GM18498 (cell line): ENCODE measurements around the gene THOC5.
"Not testable (repeated sequence)": the region's sequence is repeated elsewhere in the genome, so short reads cannot be mapped to it uniquely, and the experiment has no call there.

Experiments
- ATAC-seq: cut with Tn5 transposase; IDR thresholded peaks from one replicate; pipeline ENCODE4 v1.9.1; 2021; ENCODE audit warnings: mild to moderate bottlenecking, moderate library complexity; ENCODE audit not compliant: unreplicated experiment

THOC5 gene

GRCh38 chr22:29563652-29564460, 10.3 kb upstream of the THOC5 start:
- no peak for ATAC-seq

- ATAC-seq, result no peak
Observed at GRCh38 chr22:29559853-29560252, 6.3 kb upstream of the THOC5 start.

GRCh38 chr22:29559030-29559429, 5.5 kb upstream of the THOC5 start:
- no peak for ATAC-seq

GRCh38 chr22:29555065-29555644, 1.6 kb upstream of the THOC5 start:
- ATAC-seq, result no peak

- ATAC-seq, result not testable (repeated sequence)
Observed at GRCh38 chr22:29552357-29552756, 1.2 kb downstream of the THOC5 start.

GRCh38 chr22:29550005-29550404, 3.6 kb downstream of the THOC5 start:
- no peak for ATAC-seq

- not testable (repeated sequence) for ATAC-seq
Observed at GRCh38 chr22:29545045-29545444, 8.5 kb downstream of the THOC5 start.

DNA sequence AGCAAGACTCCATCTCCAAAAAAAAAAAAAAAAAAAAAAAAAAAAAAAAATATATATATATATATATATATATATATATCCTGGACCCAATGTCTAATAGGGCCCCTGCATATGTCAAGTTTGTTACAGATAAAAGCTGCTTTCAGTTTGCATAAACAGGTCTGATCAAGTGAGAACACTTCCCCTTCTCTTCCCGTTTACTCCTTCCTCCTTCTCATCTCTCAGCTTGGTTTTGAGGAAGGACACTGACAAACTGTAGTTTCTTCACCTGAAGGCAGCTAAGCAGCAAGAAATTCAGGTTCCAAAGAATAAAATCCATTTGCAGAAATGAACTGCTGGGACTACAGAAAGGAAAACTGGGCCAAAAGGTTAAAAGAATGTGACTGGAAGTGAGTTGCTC, 11.7 kb downstream of the THOC5 start:
- no peak for ATAC-seq

DNA sequence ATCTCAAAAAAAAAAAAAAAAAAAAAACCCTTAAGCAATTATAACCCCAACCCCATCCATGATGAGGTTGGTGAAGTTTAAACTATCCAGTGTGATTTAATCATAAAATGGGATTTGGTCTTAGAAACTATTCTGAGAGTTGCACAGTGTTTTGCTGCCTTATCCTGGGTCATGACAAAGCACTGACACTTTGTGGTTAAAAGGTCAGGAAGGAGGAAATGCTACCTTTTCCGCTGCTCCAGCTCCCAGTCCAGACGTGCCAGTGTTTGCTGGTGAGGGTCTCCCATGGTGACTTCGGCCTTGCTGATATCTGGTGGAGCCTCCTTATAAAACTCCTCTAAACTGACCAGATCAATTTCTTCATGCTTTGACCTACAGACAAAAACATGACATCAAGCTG, 14.5 kb downstream of the THOC5 start:
- ATAC-seq, result no peak

DNA sequence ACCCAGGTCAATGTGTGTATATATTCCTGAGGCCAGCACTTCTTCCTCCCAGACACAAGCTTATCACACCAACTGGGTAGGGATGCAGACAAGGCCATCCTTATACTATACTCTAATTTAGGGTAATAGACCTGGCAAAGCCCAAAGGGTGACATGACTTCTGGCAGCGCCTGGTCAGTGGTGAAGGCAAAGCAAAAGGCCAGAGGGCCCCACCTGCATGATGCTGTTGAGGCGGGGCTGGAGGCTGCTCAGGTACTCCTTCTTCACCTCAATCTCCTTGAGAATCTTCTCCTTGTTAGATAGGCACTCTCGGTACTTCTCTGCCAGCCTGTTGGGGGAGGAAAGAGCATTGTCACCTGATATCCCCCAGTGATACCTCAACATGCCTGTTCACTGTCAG, 17.1 kb downstream of the THOC5 start:
- ATAC-seq, result no peak

DNA sequence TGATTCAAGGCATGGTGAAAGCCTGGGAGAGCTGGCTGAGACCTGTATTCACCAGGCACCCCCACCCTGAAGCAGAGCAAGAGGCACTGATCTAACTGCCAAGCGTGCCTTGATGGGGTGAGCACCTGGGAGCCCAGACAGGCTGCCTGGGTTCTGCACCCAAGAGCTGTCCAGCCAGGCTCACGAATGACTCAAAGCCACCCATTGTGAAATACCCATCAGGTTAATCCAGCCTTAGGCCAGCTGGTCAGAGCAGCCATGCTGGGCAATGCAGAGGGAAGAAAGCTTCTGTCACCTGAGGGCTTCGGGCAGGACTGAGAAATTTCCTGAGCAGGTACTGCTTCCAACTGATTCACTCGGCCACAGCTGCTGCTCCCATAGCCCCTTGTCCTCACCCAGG, 22.1 kb downstream of the THOC5 start:
- ATAC-seq, result no peak

GRCh38 chr22:29530716-29531115, 22.8 kb downstream of the THOC5 start:
- ATAC-seq, result no peak

GRCh38 chr22:29528144-29528543, 25.4 kb downstream of the THOC5 start:
- no peak for ATAC-seq

- no peak for ATAC-seq
Observed at GRCh38 chr22:29524442-29525191, 28.9 kb downstream of the THOC5 start.

DNA sequence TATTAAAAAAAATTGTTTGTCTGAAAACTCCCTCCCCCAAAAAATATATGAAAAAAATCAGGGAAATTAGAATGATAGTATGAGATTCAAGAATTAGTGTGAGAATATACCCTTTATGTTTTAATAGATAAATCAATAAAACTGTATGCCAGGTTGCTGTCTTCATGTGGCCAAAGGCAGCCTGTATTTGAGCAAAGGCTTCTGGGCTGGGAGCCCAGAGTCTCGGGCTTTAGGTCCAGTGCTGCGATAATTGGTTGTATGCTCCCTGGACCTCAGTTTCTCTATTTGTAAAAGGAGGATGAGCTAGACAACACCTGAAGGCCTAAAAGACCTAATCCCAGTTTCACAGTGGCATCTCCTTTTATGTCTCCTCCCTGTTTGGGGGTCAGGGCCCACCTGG, 29.8 kb downstream of the THOC5 start:
- ATAC-seq, result no peak

DNA sequence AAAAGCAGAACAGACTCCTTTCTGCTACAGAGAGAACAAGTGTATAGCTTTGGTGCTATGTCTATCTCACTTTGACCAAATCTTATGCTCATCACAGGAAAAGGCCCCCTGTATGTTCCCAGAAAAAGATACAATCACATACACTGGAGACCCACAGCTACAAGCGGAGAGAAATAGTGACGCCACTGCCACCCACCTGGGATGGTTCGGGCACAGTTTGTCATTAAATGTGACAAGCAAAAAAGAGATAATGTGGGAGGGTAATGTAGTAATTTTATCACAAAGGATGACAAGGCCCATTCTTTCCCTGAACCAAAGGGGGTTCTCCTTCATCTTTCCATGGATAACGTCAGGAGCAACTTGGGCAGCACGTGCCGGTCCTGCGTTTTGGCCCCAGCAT, 32.0 kb downstream of the THOC5 start:
- no peak for ATAC-seq

- ATAC-seq, result no peak
Observed at GRCh38 chr22:29520851-29521250, 32.7 kb downstream of the THOC5 start.

GRCh38 chr22:29519996-29520395, 33.6 kb downstream of the THOC5 start:
- no peak for ATAC-seq

DNA sequence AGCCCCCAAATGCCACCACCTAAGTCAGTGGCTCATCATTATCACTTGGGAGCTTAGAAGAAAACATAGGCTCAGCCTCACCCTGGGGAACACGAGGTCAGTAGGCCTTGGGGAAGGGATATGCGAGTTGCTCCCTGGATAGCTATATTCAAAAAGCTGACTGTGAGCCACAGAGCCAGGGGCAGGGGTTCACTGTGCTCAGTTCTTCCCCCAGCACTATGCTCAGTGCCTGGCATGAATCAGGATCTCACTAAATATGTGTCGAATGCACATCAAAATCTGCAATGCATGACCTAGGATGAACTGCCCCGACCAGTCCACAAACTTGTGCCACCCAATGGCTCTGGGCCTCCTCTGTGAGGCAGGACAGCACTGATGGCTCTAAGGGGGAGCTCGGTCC, 35.1 kb downstream of the THOC5 start:
- ATAC-seq, result no peak

GRCh38 chr22:29517215-29517908, 36.2 kb downstream of the THOC5 start:
- ATAC-seq, result no peak

GRCh38 chr22:29512031-29512430, 41.5 kb downstream of the THOC5 start:
- no peak for ATAC-seq
